Measurements from ENCODE around the gene DNMBP. TPM values are rescaled to one million over a fixed set of nuclear protein-coding genes. Genes with fewer than 3 reads are reported as not detected.

DNMBP gene
- total and polyA plus RNA-seq, 8 donors = 14.8 to 43.9 (median 37.2) TPM

DNA sequence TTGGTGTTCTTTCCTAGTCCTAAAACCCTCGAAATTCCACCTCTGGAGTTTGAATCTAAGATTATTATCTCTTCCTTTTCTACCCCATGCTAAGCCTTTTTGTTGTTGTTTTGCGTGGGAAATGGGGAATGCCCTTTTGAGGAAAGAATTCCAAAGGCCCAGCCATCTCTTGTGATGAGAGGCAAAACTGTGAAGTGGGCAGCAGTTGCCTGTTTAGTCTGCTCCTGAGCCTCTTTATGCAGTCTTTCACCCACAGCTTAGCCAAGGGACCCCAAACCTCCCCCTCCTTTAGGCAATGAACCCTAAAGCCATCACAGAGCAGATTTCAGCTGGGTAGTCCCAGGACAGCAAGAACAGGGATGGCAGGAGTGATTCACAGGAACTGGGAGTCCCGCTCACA is 95.5 kb downstream of the DNMBP start:
- ATAC-seq (no peak), DNase-seq (no peak)
- Histone ChIP-seq H3K4me1 (peaks cover 0 to 10% of the 10 kb centered on the region in 2 donors), H3K36me3 (no peaks in the 10 kb centered on the region), H3K9me3 (no peaks in the 10 kb centered on the region), H3K27me3 (no peaks in the 10 kb centered on the region), H3K27ac (no peak overlapping the region), H3K4me3 (no peak overlapping the region)
- TF ChIP-seq, protein P1, sequence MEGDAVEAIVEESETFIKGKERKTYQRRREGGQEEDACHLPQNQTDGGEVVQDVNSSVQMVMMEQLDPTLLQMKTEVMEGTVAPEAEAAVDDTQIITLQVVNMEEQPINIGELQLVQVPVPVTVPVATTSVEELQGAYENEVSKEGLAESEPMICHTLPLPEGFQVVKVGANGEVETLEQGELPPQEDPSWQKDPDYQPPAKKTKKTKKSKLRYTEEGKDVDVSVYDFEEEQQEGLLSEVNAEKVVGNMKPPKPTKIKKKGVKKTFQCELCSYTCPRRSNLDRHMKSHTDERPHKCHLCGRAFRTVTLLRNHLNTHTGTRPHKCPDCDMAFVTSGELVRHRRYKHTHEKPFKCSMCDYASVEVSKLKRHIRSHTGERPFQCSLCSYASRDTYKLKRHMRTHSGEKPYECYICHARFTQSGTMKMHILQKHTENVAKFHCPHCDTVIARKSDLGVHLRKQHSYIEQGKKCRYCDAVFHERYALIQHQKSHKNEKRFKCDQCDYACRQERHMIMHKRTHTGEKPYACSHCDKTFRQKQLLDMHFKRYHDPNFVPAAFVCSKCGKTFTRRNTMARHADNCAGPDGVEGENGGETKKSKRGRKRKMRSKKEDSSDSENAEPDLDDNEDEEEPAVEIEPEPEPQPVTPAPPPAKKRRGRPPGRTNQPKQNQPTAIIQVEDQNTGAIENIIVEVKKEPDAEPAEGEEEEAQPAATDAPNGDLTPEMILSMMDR (IDR thresholded peaks at IDR 0.05) = no peak
- intact Hi-C loops (cut with DNase I) = no loop called here

DNA sequence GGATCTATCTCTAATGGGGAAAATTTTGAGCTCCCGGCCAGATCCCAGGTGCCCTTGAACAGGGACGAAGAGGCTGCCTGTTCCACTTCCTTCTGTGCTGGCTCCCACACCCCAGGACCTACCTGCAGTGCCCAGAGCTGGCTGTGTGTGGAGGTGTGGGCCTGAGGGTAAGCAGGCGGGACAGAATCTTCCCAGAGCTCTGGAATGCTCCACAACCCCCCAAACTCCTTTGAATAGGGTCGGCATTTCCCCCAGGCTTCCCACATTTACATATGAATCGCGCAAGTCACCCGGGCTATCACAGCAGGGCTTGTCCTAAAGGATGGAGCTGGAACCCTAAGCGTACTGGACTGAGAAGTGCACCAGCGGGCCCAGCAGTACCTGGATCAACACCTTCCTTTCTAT is 95.9 kb downstream of the DNMBP start:
- Histone ChIP-seq H3K27me3 (no peaks in the 10 kb centered on the region), H3K4me3 (no peak overlapping the region), H3K27ac (no peak overlapping the region), H3K36me3 (peaks cover 0 to 2% of the 10 kb centered on the region in 2 donors), H3K9me3 (no peaks in the 10 kb centered on the region), H3K4me1 (peaks cover 0 to 10% of the 10 kb centered on the region in 2 donors)
- intact Hi-C loops (cut with DNase I) = no loop called here
- TF ChIP-seq, protein P1 (IDR thresholded peaks at IDR 0.05) = no peak
- DNase-seq (peak in 1 of 4 donors; percentile 43), ATAC-seq (peak; percentile 41)

DNA sequence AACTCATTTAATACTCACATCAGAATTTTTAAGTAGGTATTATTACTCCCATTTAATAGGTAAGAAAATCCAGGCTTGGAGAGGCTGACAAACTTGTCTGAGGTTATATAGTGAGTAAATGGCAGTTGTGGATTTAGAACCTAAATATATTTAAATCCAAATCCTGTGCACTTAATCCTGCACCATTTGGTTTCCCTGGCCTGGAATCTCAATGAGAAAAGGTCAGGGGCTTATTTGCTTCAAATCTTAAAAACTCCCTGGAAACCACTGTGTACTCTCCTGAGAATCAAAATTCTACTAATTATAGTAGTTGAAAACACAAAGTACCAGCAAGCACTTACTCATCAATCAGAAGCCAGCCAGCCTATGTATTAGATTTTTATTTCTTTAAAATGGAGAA is 97.7 kb downstream of the DNMBP start:
- H3K27ac ChIP-seq = no peak overlapping the region
- H3K4me3 ChIP-seq = no peak overlapping the region
- peaks cover 0 to 3% of the 10 kb centered on the region in 2 donors for H3K4me1 ChIP-seq
- H3K9me3 ChIP-seq = no peaks in the 10 kb centered on the region
- intact Hi-C loops (cut with DNase I) = no loop called here
- DNase-seq (no peak), ATAC-seq (no peak)
- peaks cover 0 to 20% of the 10 kb centered on the region in 2 donors for H3K36me3 ChIP-seq
- TF ChIP-seq, protein P1 (IDR thresholded peaks at IDR 0.05) = no peak
- H3K27me3 ChIP-seq = no peaks in the 10 kb centered on the region

DNA sequence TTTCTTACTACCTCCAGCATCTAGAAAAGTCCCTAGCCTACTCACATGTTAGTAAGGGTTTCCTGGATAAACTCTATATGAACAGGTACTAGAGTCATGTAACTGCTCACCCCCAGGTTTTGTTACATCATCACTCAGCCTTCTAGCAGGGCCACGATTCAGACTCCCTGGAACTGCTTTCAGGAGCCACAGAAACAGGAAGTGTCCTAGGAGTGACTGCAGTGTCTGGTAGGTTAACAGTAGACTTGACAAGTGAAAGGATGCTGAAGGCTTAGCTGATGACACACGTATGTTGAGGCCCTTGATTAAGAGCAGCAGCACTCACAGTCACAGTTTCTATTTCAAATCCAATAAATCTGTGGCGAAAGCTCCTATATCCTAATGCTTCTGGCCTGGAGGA is 101.2 kb downstream of the DNMBP start:
- no peak overlapping the region for H3K27ac ChIP-seq
- H3K4me3 ChIP-seq = no peak overlapping the region
- ATAC-seq (no peak), DNase-seq (no peak)
- TF ChIP-seq, protein P1 (IDR thresholded peaks at IDR 0.05) = no peak
- H3K4me1 ChIP-seq = peaks cover 0 to 3% of the 10 kb centered on the region in 2 donors
- intact Hi-C loops (cut with DNase I) = no loop called here
- no peaks in the 10 kb centered on the region for H3K9me3 ChIP-seq
- H3K27me3 ChIP-seq = no peaks in the 10 kb centered on the region
- peaks cover 0 to 56% of the 10 kb centered on the region in 2 donors for H3K36me3 ChIP-seq

DNA sequence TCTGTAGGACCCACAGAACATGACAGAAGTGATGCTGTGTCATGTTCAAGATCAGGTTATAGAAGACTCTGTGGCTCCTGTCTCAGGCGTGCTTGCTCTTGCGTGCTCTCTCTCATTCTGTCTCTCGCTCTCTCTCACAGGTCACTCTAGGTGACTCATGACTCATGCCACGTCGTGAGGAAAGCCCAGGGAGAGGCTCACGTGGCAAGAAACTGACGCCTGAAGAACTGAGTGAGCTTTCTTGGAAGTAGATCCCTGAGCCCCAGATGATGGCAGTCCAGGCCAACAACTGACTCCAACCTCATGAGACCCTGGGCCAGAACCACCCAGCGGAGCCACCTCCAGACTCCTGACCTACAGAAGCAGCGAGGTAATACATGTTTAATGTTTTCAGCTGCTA is 103.3 kb downstream of the DNMBP start:
- peaks cover 0 to 67% of the 10 kb centered on the region in 2 donors for H3K36me3 ChIP-seq
- no peaks in the 10 kb centered on the region for H3K4me1 ChIP-seq
- H3K27ac ChIP-seq = no peak overlapping the region
- H3K4me3 ChIP-seq = no peak overlapping the region
- DNase-seq = no peak
- peak; percentile 47 for ATAC-seq
- TF ChIP-seq, protein P1 (IDR thresholded peaks at IDR 0.05) = no peak
- no peaks in the 10 kb centered on the region for H3K27me3 ChIP-seq
- intact Hi-C loops (cut with DNase I) = no loop called here
- no peaks in the 10 kb centered on the region for H3K9me3 ChIP-seq
